HepG2 (cell line): Measurements from ENCODE around the gene STOML2. TPM values are rescaled to one million over a fixed set of nuclear protein-coding genes. Genes with fewer than 3 reads are reported as not detected.
A peak's percentile ranks its signal among the peaks of the same experiment; 100 is the strongest.

Experiments used
- CBX2 ChIP-seq, 2 experiments: fragments of 200-600 bp in 1 of 2; sonication (generic); formaldehyde crosslinking in 1 of 2; IDR thresholded peaks; 2 replicates each; pipeline versions ENCODE4 v1.7.0 to v1.8.1; 2018 to 2022; ENCODE audit warnings: low read depth in 2 of 2, low read length in 1 of 2, mild to moderate bottlenecking in 1 of 2, missing genetic modification reagents in 1 of 2
- CBX5 ChIP-seq: sonication (generic); formaldehyde crosslinking; IDR thresholded peaks from 2 replicates; pipeline ENCODE4 v1.4.0; 2020; ENCODE audit warnings: missing genetic modification reagents, borderline replicate concordance
- ELF3 ChIP-seq: IDR thresholded peaks from 2 replicates; pipeline ENCODE4 v1.6.1; 2016; ENCODE audit warnings: missing genetic modification reagents, missing compliant biosample characterization
- FOXA3 ChIP-seq: IDR thresholded peaks from 2 replicates; pipeline ENCODE4 v1.6.1; 2016; ENCODE audit warnings: missing genetic modification reagents, missing compliant biosample characterization
- HDAC1 ChIP-seq: sonication (generic); formaldehyde crosslinking; IDR thresholded peaks from 2 replicates; pipeline ENCODE4 v1.5.1; 2020; ENCODE audit warnings: mild to moderate bottlenecking, missing genetic modification reagents
- HIC2 ChIP-seq: sonication (generic); formaldehyde crosslinking; IDR thresholded peaks from 2 replicates; pipeline ENCODE4 v1.9.0; 2022; ENCODE audit warnings: low read depth, missing genetic modification reagents
- HMG20A ChIP-seq: IDR thresholded peaks from 2 replicates; pipeline ENCODE4 v1.6.1; 2016; ENCODE audit warnings: borderline replicate concordance
- KAT2B ChIP-seq: fragments of 150-350 bp; IDR thresholded peaks from 2 replicates; pipeline ENCODE4 v1.6.1; 2014; ENCODE audit warnings: low read depth, low read length, borderline replicate concordance
- KLF9 ChIP-seq: IDR thresholded peaks from 2 replicates; pipeline ENCODE4 v1.6.1; 2016; ENCODE audit warnings: low read depth
- SALL1 ChIP-seq: sonication (generic); formaldehyde crosslinking; IDR thresholded peaks from 2 replicates; pipeline ENCODE4 v1.8.0; 2022; ENCODE audit warnings: mild to moderate bottlenecking, missing genetic modification reagents
- SIN3A ChIP-seq: IDR thresholded peaks from 2 replicates; pipeline ENCODE4 v1.6.1; 2011; ENCODE audit warnings: low read depth, mild to moderate bottlenecking, control low read depth, low read length, borderline replicate concordance
- TAF1 ChIP-seq: sonication (generic); formaldehyde crosslinking; IDR thresholded peaks from 2 replicates; pipeline ENCODE4 v1.4.0; 2020; ENCODE audit warnings: missing genetic modification reagents
- TBX2 ChIP-seq: sonication (generic); formaldehyde crosslinking; IDR thresholded peaks from 2 replicates; pipeline ENCODE4 v1.5.0; 2020; ENCODE audit warnings: missing genetic modification reagents, mild to moderate bottlenecking, borderline replicate concordance
- ZNF431 ChIP-seq: sonication (generic); formaldehyde crosslinking; IDR thresholded peaks from 2 replicates; pipeline ENCODE4 v1.9.0; 2022; ENCODE audit warnings: missing genetic modification reagents, low read depth, mild to moderate bottlenecking, borderline replicate concordance
- ZNF660 ChIP-seq: sonication (generic); formaldehyde crosslinking; IDR thresholded peaks from 2 replicates; pipeline ENCODE4 v1.5.1; 2020; ENCODE audit warnings: mild to moderate bottlenecking, low read depth, missing genetic modification reagents, borderline replicate concordance
- ZNF772 ChIP-seq: sonication (generic); formaldehyde crosslinking; IDR thresholded peaks from 2 replicates; pipeline ENCODE4 v1.5.0; 2020; ENCODE audit warnings: mild to moderate bottlenecking, missing genetic modification reagents
- polyA plus RNA-seq, 8 experiments: library from polyadenylated mRNA; depleted of rRNA in 3 of 8; stranded (reverse) in 7 of 8; unstranded in 1 of 8; fragments of >200 nt; fragmentation: Illumina TruSeq in 4 of 8; extraction: Trizol in 4 of 8; gene quantifications; 2 replicates each; pipeline versions ENCODE4 v1.2.1 to v1.2.3, GENCODE V29; 2011 to 2016; ENCODE audit warnings: low read depth in 4 of 8, missing spikeins in 1 of 8, mixed read lengths in 1 of 8; ENCODE audit not compliant: insufficient read depth in 1 of 8
- total RNA-seq, 5 experiments: library from RNA; depleted of rRNA; stranded (reverse); fragments of >200 nt; fragmentation: Illumina TruSeq; extraction: Trizol; gene quantifications; 2 replicates each; pipeline ENCODE4 v1.2.3, GENCODE V29; 2016; ENCODE audit warnings: low read depth in 1 of 5
- TF ChIP-seq, protein P1 (sequence below), 2 experiments: sonication (generic) in 1 of 2; formaldehyde crosslinking in 1 of 2; IDR thresholded peaks; 2 replicates each; pipeline versions ENCODE4 v1.5.1 to v1.6.1; 2011 to 2020; ENCODE audit warnings: borderline replicate concordance in 1 of 2, low read depth in 1 of 2, low read length in 1 of 2, mild to moderate bottlenecking in 1 of 2, missing genetic modification reagents in 1 of 2, moderate library complexity in 1 of 2
- TF ChIP-seq, protein P2 (sequence below): IDR thresholded peaks from 2 replicates; pipeline ENCODE4 v1.6.1; 2016; ENCODE audit warnings: missing genetic modification reagents, missing compliant biosample characterization
- TF ChIP-seq, protein P3 (sequence below): IDR thresholded peaks from 2 replicates; pipeline ENCODE4 v1.6.1; 2016; ENCODE audit warnings: low read depth, control low read depth
- TF ChIP-seq, protein P4 (sequence below): sonication (generic); formaldehyde crosslinking; IDR thresholded peaks from 2 replicates; pipeline ENCODE4 v1.4.0; 2020; ENCODE audit warnings: mild to moderate bottlenecking, missing genetic modification reagents
- TF ChIP-seq, protein P5 (sequence below): sonication (generic); formaldehyde crosslinking; IDR thresholded peaks from 2 replicates; pipeline ENCODE4 v1.4.0; 2020; ENCODE audit warnings: missing genetic modification reagents

STOML2 gene
- total and polyA plus RNA-seq, 2 of the 13 experiments (the other 11 are each of a cell fraction or from before 2014, with no cell fraction given), result 245 to 250 TPM

- TF ChIP-seq, protein P1, sequence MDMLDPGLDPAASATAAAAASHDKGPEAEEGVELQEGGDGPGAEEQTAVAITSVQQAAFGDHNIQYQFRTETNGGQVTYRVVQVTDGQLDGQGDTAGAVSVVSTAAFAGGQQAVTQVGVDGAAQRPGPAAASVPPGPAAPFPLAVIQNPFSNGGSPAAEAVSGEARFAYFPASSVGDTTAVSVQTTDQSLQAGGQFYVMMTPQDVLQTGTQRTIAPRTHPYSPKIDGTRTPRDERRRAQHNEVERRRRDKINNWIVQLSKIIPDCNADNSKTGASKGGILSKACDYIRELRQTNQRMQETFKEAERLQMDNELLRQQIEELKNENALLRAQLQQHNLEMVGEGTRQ (IDR thresholded peaks at IDR 0.05; ENCODE audit: low read depth, low read length), result peak; percentile 51; the same call in 1 of the 2 replicates
- TF ChIP-seq, protein P1 (CRISPR knock-in tag; IDR thresholded peaks at IDR 0.05; ENCODE audit: borderline replicate concordance), result peak; percentile 79; the same call in 1 of the 2 replicates
- peak; percentile 32; the same call in 1 of the 2 replicates for TF ChIP-seq SIN3A
- TF ChIP-seq, protein P2, sequence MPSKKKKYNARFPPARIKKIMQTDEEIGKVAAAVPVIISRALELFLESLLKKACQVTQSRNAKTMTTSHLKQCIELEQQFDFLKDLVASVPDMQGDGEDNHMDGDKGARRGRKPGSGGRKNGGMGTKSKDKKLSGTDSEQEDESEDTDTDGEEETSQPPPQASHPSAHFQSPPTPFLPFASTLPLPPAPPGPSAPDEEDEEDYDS (CRISPR knock-in tag), result no peak
- TF ChIP-seq ZNF431 (CRISPR knock-in tag), result no peak
- peak; percentile 81 for TF ChIP-seq HDAC1 (CRISPR knock-in tag)
- TF ChIP-seq HIC2 (CRISPR knock-in tag), result 0 out of 2 replicates have a peak, but pooled peaks have one; percentile 18
- no peak for TF ChIP-seq FOXA3 (CRISPR knock-in tag)
- no peak for TF ChIP-seq HMG20A (CRISPR knock-in tag)
- TF ChIP-seq, protein P3, sequence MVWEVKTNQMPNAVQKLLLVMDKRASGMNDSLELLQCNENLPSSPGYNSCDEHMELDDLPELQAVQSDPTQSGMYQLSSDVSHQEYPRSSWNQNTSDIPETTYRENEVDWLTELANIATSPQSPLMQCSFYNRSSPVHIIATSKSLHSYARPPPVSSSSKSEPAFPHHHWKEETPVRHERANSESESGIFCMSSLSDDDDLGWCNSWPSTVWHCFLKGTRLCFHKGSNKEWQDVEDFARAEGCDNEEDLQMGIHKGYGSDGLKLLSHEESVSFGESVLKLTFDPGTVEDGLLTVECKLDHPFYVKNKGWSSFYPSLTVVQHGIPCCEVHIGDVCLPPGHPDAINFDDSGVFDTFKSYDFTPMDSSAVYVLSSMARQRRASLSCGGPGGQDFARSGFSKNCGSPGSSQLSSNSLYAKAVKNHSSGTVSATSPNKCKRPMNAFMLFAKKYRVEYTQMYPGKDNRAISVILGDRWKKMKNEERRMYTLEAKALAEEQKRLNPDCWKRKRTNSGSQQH, result no peak
- TF ChIP-seq CBX5, result no peak
- peak; percentile 27; the same call in 1 of the 2 replicates for TF ChIP-seq ELF3
- TF ChIP-seq TBX2 (CRISPR knock-in tag), result peak; percentile 72
- peak; percentile 32; the same call in 1 of the 2 replicates for TF ChIP-seq ZNF772 (CRISPR knock-in tag)
- TF ChIP-seq, protein P4, sequence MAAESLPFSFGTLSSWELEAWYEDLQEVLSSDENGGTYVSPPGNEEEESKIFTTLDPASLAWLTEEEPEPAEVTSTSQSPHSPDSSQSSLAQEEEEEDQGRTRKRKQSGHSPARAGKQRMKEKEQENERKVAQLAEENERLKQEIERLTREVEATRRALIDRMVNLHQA (CRISPR knock-in tag), result no peak
- peak; percentile 63; the same call in 1 of the 2 replicates for TF ChIP-seq SALL1 (CRISPR knock-in tag)
- TF ChIP-seq, protein P5, sequence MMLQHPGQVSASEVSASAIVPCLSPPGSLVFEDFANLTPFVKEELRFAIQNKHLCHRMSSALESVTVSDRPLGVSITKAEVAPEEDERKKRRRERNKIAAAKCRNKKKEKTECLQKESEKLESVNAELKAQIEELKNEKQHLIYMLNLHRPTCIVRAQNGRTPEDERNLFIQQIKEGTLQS (CRISPR knock-in tag), result no peak
- no peak for TF ChIP-seq KAT2B
- no peak for TF ChIP-seq ZNF660 (CRISPR knock-in tag)
- TF ChIP-seq KLF9, result no peak
- no peak; the same call in 1 of the 2 replicates for TF ChIP-seq TAF1
- no peak for TF ChIP-seq CBX2 (IDR thresholded peaks at IDR 0.05; ENCODE audit: low read depth, low read length)
- TF ChIP-seq CBX2 (CRISPR knock-in tag; IDR thresholded peaks at IDR 0.05; ENCODE audit: low read depth), result no peak
Measured at GRCh38 chr9:35115680-35116538, 13.0 kb upstream of the STOML2 start, which contains the start of gene ATOSB (continued).
